Smooth muscle cell (in vitro differentiated cells): Measurements from ENCODE around the gene MCC. TPM values are rescaled to one million over a fixed set of nuclear protein-coding genes. Genes with fewer than 3 reads are reported as not detected.

ENCODE experiments used
- DNase-seq: peaks from one replicate; lab custom pipeline; 2025; ENCODE audit not compliant: unreplicated experiment; lab: John Stamatoyannopoulos, UW
- H2AFZ ChIP-seq: fragments of 200-600 bp; sonication (generic); 2 replicates; pipeline ENCODE4 v1.6.0; 2016; ENCODE audit warnings: antibody characterized with exemption, low read depth, mild to moderate bottlenecking
- H3F3A ChIP-seq: fragments of 200-600 bp; sonication (generic); 2 replicates; pipeline ENCODE4 v1.6.0; 2017; ENCODE audit warnings: antibody characterized with exemption, low read depth
- H3K27ac ChIP-seq: fragments of 200-600 bp; sonication (generic); 2 replicates; pipeline ENCODE4 v1.5.1; 2016; ENCODE audit warnings: low read depth, mild to moderate bottlenecking
- H3K27me3 ChIP-seq: fragments of 200-600 bp; sonication (generic); 2 replicates; pipeline ENCODE4 v1.6.1; 2016; ENCODE audit warnings: low read depth, mild to moderate bottlenecking
- H3K36me3 ChIP-seq: fragments of 200-600 bp; sonication (generic); 2 replicates; pipeline ENCODE4 v1.5.1; 2016; ENCODE audit warnings: low read depth
- H3K4me1 ChIP-seq: fragments of 200-600 bp; sonication (generic); 2 replicates; pipeline ENCODE4 v1.5.1; 2016; ENCODE audit warnings: low read depth
- H3K4me2 ChIP-seq: fragments of 200-600 bp; sonication (generic); 2 replicates; pipeline ENCODE4 v1.6.0; 2016; ENCODE audit warnings: mild to moderate bottlenecking
- H3K4me3 ChIP-seq: fragments of 200-600 bp; sonication (generic); 2 replicates; pipeline ENCODE4 v1.5.1; 2016; ENCODE audit warnings: mild to moderate bottlenecking
- H3K79me2 ChIP-seq: fragments of 200-600 bp; sonication (generic); 2 replicates; pipeline ENCODE4 v1.6.0; 2016; ENCODE audit warnings: low read depth, mild to moderate bottlenecking
- H3K9ac ChIP-seq: fragments of 200-600 bp; sonication (generic); 2 replicates; pipeline ENCODE4 v1.6.0; 2016; ENCODE audit warnings: low read depth
- H3K9me3 ChIP-seq: fragments of 200-600 bp; sonication (generic); replicated peaks from 2 replicates; pipeline ENCODE4 v1.5.1; 2016; ENCODE audit warnings: low read depth
- H4K20me1 ChIP-seq: fragments of 200-600 bp; sonication (generic); 2 replicates; pipeline ENCODE4 v1.6.0; 2016; ENCODE audit warnings: low read depth
- WGBS: methylation state at CpG from one replicate; pipeline ENCODE4 v1.1.7; 2016; ENCODE audit warnings: low lambda C conversion rate; 5-methylcytosine and 5-hydroxymethylcytosine counted together
- polyA plus RNA-seq: library from polyadenylated mRNA; unstranded; fragments of >200 nt; fragmentation: Nextera tagmentation; extraction: Ambion mirVana; gene quantifications from 2 replicates; pipeline ENCODE4 v1.2.1, GENCODE V29; 2016
- total RNA-seq: library from RNA; depleted of rRNA; stranded (reverse); fragments of >200 nt; gene quantifications from 2 replicates; pipeline ENCODE4 v1.2.3, GENCODE V29; 2014
- TF ChIP-seq, protein P1 (sequence below): fragments of 200-600 bp; sonication (generic); IDR thresholded peaks from 2 replicates; pipeline ENCODE4 v1.5.1; 2017; ENCODE audit warnings: borderline replicate concordance, mild to moderate bottlenecking, antibody characterized with exemption; ENCODE audit not compliant: insufficient read depth, poor library complexity, severe bottlenecking

MCC gene
- total and polyA plus RNA-seq, 2 experiments from 2014 or later = 5.8 to 19.2 TPM

GRCh38 chr5:113020461-113021273 is 467.6 kb downstream of the MCC start:
- Histone ChIP-seq H2AFZ (no peak overlapping the region), H3K9me3 (no peaks in the 10 kb centered on the region), H3K9ac (peak overlapping the region; percentile 18), H3K4me3 (no peak overlapping the region), H3K36me3 (peaks cover 11% of the 10 kb centered on the region), H3K4me2 (peak overlapping the region; percentile 52), H3K79me2 (no peaks in the 10 kb centered on the region), H4K20me1 (no peaks in the 10 kb centered on the region), H3K27ac (peak overlapping the region; percentile 82), H3K27me3 (no peaks in the 10 kb centered on the region), H3K4me1 (peaks cover 3% of the 10 kb centered on the region), H3F3A (peaks cover 8% of the 10 kb centered on the region)
- WGBS = 79% methylated on average over 11 of the region's 11 CpGs
- no peak for DNase-seq
- TF ChIP-seq, protein P1, sequence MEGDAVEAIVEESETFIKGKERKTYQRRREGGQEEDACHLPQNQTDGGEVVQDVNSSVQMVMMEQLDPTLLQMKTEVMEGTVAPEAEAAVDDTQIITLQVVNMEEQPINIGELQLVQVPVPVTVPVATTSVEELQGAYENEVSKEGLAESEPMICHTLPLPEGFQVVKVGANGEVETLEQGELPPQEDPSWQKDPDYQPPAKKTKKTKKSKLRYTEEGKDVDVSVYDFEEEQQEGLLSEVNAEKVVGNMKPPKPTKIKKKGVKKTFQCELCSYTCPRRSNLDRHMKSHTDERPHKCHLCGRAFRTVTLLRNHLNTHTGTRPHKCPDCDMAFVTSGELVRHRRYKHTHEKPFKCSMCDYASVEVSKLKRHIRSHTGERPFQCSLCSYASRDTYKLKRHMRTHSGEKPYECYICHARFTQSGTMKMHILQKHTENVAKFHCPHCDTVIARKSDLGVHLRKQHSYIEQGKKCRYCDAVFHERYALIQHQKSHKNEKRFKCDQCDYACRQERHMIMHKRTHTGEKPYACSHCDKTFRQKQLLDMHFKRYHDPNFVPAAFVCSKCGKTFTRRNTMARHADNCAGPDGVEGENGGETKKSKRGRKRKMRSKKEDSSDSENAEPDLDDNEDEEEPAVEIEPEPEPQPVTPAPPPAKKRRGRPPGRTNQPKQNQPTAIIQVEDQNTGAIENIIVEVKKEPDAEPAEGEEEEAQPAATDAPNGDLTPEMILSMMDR = no peak

- Histone ChIP-seq H3K4me1 (peaks cover 3% of the 10 kb centered on the region), H3K9ac (no peak overlapping the region), H3K27ac (no peak overlapping the region), H4K20me1 (no peaks in the 10 kb centered on the region), H3K4me3 (no peak overlapping the region), H3K27me3 (no peaks in the 10 kb centered on the region), H3K9me3 (no peaks in the 10 kb centered on the region), H2AFZ (no peak overlapping the region), H3K36me3 (no peaks in the 10 kb centered on the region), H3K79me2 (peaks cover 3% of the 10 kb centered on the region), H3F3A (peaks cover 8% of the 10 kb centered on the region), H3K4me2 (no peak overlapping the region)
- no peak for DNase-seq
- TF ChIP-seq, protein P1 = no peak
- 89% methylated on average over 2 of the region's 2 CpGs for WGBS
Measured at GRCh38 chr5:113017881-113018635, 470.2 kb downstream of the MCC start.

DNA sequence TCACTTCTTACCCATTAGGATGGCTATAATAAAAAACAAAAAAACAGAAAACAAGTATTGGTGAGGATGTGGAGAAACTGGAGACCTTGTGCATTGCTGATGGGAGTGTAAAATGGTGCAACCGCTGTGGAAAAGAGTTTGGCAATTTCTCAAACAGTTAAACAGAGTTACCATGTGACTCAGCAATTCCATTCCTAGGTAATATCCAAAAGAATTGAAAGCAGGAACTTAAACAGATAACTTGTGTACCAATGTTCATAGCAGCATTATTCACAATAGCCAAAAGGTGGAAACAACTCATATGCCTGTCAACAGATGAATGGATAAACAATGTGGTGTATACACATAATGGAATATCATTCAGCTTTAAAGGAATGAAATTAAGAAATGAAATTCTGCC is 482.8 kb downstream of the MCC start:
- Histone ChIP-seq H3K36me3 (peaks cover 3% of the 10 kb centered on the region), H3K79me2 (no peaks in the 10 kb centered on the region), H3K27ac (no peak overlapping the region), H3K4me3 (no peak overlapping the region), H4K20me1 (no peaks in the 10 kb centered on the region), H3F3A (no peaks in the 10 kb centered on the region), H3K4me1 (no peaks in the 10 kb centered on the region), H3K27me3 (no peaks in the 10 kb centered on the region), H2AFZ (no peak overlapping the region), H3K4me2 (no peak overlapping the region), H3K9me3 (no peaks in the 10 kb centered on the region), H3K9ac (no peak overlapping the region)
- whole genome bisulfite sequencing = 100% methylated on average over 1 of the region's 1 CpG
- TF ChIP-seq, protein P1 = no peak
- DNase-seq = no peak
